Hepatocyte (in vitro differentiated cells): ENCODE results near the gene S100A2. TPM values are rescaled to one million over a fixed set of nuclear protein-coding genes. Genes with fewer than 3 reads are reported as not detected.

ENCODE experiments used
- DNase-seq: peaks from one replicate; pipeline ENCODE4 v3.0.0-alpha.2; 2016; ENCODE audit warnings: low spot score
- H2AFZ ChIP-seq: fragments of 200-600 bp; sonication (generic); 2 replicates; pipeline ENCODE4 v1.6.0; 2016; ENCODE audit warnings: antibody characterized with exemption, mild to moderate bottlenecking
- H3K27ac ChIP-seq: fragments of 200-600 bp; sonication (generic); 2 replicates; pipeline ENCODE4 v1.5.1; 2016; ENCODE audit warnings: mild to moderate bottlenecking
- H3K27me3 ChIP-seq: fragments of 200-600 bp; sonication (generic); 2 replicates; pipeline ENCODE4 v1.6.1; 2016
- H3K36me3 ChIP-seq: fragments of 200-600 bp; sonication (generic); replicated peaks from 2 replicates; pipeline ENCODE4 v1.5.1; 2016; ENCODE audit warnings: low read depth; ENCODE audit not compliant: insufficient read depth
- H3K4me1 ChIP-seq: fragments of 200-600 bp; sonication (generic); 2 replicates; pipeline ENCODE4 v1.5.1; 2016; ENCODE audit warnings: mild to moderate bottlenecking, moderate library complexity; ENCODE audit not compliant: insufficient read depth
- H3K4me2 ChIP-seq: fragments of 200-600 bp; sonication (generic); 2 replicates; pipeline ENCODE4 v1.6.0; 2016
- H3K4me3 ChIP-seq: fragments of 200-600 bp; sonication (generic); 2 replicates; pipeline ENCODE4 v1.5.1; 2016; ENCODE audit warnings: mild to moderate bottlenecking
- H3K79me2 ChIP-seq: fragments of 200-600 bp; sonication (generic); 2 replicates; pipeline ENCODE4 v1.6.0; 2017; ENCODE audit warnings: mild to moderate bottlenecking
- H3K9me2 ChIP-seq: fragments of 200-600 bp; sonication (generic); replicated peaks from 2 replicates; pipeline ENCODE4 v1.6.0; 2017; ENCODE audit warnings: mild to moderate bottlenecking; ENCODE audit not compliant: insufficient read depth
- H3K9me3 ChIP-seq: fragments of 200-600 bp; sonication (generic); 2 replicates; pipeline ENCODE4 v1.5.1; 2016; ENCODE audit warnings: low read depth, mild to moderate bottlenecking
- H4K20me1 ChIP-seq: fragments of 200-600 bp; sonication (generic); 2 replicates; pipeline ENCODE4 v1.6.0; 2016; ENCODE audit warnings: mild to moderate bottlenecking; ENCODE audit not compliant: insufficient read depth, poor library complexity, severe bottlenecking
- EZH2 ChIP-seq: fragments of 200-600 bp; sonication (generic); IDR thresholded peaks from 2 replicates; pipeline ENCODE4 v1.6.1; 2016; ENCODE audit warnings: antibody characterized with exemption, mild to moderate bottlenecking, borderline replicate concordance
- EZH2phosphoT487 ChIP-seq: fragments of 200-600 bp; sonication (generic); IDR thresholded peaks from one replicate; pipeline ENCODE4 v1.6.1; 2018; ENCODE audit warnings: antibody characterized with exemption, mild to moderate bottlenecking, low read depth, moderate library complexity; ENCODE audit not compliant: unreplicated experiment, severe bottlenecking
- WGBS: methylation state at CpG from one replicate; pipeline ENCODE4 v1.1.6; 2016; ENCODE audit warnings: low lambda C conversion rate; ENCODE audit errors: missing lambda C conversion rate; 5-methylcytosine and 5-hydroxymethylcytosine counted together
- polyA plus RNA-seq: library from polyadenylated mRNA; unstranded; fragments of >200 nt; fragmentation: Nextera tagmentation; extraction: Ambion mirVana; gene quantifications from 2 replicates; pipeline ENCODE4 v1.2.1, GENCODE V29; 2016
- total RNA-seq: library from RNA; depleted of rRNA; stranded (reverse); fragments of >200 nt; gene quantifications from 2 replicates; pipeline ENCODE4 v1.2.3, GENCODE V29; 2014
- TF ChIP-seq, protein P1 (sequence below): fragments of 200-600 bp; sonication (generic); IDR thresholded peaks from 2 replicates; pipeline ENCODE4 v1.5.1; 2016; ENCODE audit warnings: antibody characterized with exemption, mild to moderate bottlenecking; ENCODE audit not compliant: poor library complexity

The S100A2 gene
- total and polyA plus RNA-seq, 2 experiments from 2014 or later: 4.2 to 6.9 TPM

- Histone ChIP-seq H3K9me3 (no peaks in the 10 kb centered on the region), H3K36me3 (no peaks in the 10 kb centered on the region), H3K27ac (peak overlapping the region; percentile 93), H3K9me2 (no peaks in the 10 kb centered on the region), H3K4me3 (no peak overlapping the region), H3K27me3 (no peaks in the 10 kb centered on the region), H3K4me1 (peaks cover 37% of the 10 kb centered on the region), H3K79me2 (peaks cover 34% of the 10 kb centered on the region), H4K20me1 (no peaks in the 10 kb centered on the region), H2AFZ (no peak overlapping the region), H3K4me2 (peak overlapping the region; percentile 69)
- TF ChIP-seq EZH2 (no peak), EZH2phosphoT487 (no peak)
- TF ChIP-seq, protein P1, sequence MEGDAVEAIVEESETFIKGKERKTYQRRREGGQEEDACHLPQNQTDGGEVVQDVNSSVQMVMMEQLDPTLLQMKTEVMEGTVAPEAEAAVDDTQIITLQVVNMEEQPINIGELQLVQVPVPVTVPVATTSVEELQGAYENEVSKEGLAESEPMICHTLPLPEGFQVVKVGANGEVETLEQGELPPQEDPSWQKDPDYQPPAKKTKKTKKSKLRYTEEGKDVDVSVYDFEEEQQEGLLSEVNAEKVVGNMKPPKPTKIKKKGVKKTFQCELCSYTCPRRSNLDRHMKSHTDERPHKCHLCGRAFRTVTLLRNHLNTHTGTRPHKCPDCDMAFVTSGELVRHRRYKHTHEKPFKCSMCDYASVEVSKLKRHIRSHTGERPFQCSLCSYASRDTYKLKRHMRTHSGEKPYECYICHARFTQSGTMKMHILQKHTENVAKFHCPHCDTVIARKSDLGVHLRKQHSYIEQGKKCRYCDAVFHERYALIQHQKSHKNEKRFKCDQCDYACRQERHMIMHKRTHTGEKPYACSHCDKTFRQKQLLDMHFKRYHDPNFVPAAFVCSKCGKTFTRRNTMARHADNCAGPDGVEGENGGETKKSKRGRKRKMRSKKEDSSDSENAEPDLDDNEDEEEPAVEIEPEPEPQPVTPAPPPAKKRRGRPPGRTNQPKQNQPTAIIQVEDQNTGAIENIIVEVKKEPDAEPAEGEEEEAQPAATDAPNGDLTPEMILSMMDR: no peak
- no peak for DNase-seq
- 67% methylated on average over 6 of the region's 6 CpGs for WGBS
Measured at GRCh38 chr1:153609585-153609907, 43.9 kb upstream of the S100A2 start.

DNA sequence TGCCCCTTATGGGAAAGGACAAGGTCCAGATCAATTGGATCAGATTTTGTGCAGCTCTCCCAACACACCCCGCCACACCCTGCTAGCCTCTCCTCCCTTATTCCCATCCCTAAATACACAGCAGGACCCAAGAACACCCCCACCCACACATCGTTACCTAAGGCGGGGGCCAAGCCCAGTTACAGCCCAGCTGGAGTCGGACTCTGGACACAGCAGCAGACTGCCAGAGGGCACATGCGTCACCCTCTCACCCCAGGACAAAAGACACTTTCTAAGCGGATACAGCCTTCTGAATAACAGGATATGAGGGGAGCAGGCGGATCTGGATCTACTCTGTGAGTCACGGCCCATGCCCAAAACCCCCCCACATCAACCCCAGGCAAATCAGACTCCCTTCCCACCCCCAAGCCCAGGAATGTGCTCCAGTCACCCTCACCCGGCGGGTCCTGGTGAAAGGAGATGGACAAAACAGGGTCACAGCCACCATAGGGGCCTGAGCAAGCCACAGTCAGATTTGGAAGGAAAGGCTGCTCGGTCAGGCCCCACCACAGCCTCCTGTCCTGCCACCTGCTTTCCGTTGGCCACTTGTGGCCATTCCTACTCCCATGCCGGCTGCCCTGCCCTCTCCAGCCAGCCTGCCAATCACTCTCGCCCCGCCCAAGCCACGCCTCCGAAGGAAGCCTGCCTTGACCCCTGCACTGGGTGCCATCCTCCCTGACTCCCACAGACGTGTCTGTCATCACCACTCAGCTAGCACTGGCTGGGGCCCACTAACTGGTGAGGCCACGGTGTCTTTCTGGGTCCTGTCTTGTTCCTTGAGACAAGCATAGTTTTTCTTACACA is 43.3 kb upstream of the S100A2 start:
- peak; percentile 79 for DNase-seq
- peak overlapping the region; percentile 69 for H3K4me2 ChIP-seq
- TF ChIP-seq EZH2 (no peak), EZH2phosphoT487 (no peak)
- TF ChIP-seq, protein P1: no peak
- no peaks in the 10 kb centered on the region for H4K20me1 ChIP-seq
- H3K27ac ChIP-seq: peak overlapping the region; percentile 93
- H3K4me1 ChIP-seq: peaks cover 34% of the 10 kb centered on the region
- peaks cover 33% of the 10 kb centered on the region for H3K79me2 ChIP-seq
- no peak overlapping the region for H2AFZ ChIP-seq
- WGBS: 44% methylated on average over 19 of the region's 19 CpGs
- H3K36me3 ChIP-seq: no peaks in the 10 kb centered on the region
- H3K27me3 ChIP-seq: no peaks in the 10 kb centered on the region
- H3K9me3 ChIP-seq: no peaks in the 10 kb centered on the region
- no peak overlapping the region for H3K4me3 ChIP-seq
- no peaks in the 10 kb centered on the region for H3K9me2 ChIP-seq

DNA sequence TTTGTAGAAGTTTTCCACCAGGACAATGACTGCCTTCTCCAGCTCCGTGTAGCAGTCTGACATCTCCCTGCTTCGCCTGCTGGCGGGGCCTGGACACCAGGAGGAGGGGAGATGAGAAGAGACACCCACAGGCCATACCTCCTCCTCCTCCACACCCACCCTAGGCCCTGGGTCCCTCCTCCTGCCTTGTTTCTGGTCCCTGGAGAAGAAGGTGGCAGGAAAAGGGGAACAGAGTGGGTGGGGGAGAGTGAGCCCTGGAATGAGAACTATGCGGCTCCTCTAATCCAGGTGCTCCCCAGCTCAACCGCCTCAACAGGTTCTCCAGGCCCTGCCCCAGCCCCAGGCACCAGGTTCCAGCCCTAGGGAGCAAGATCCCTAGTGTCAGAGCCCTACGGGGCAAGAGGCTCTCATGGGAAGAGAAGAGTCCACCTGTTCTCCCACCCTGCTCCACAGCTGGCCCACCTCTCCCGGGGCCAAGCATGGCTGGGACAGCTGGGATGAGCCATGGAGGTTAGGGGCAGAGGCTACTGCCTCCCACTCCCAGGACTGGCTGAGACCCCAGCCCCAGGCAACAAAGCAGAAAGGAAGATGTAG is 42.5 kb upstream of the S100A2 start:
- H3K27me3 ChIP-seq: no peaks in the 10 kb centered on the region
- WGBS: 80% methylated on average over 7 of the region's 7 CpGs
- H3K9me2 ChIP-seq: no peaks in the 10 kb centered on the region
- H3K36me3 ChIP-seq: no peaks in the 10 kb centered on the region
- peaks cover 25% of the 10 kb centered on the region for H3K79me2 ChIP-seq
- peak overlapping the region; percentile 69 for H3K4me2 ChIP-seq
- H4K20me1 ChIP-seq: no peaks in the 10 kb centered on the region
- TF ChIP-seq, protein P1: no peak
- no peak for TF ChIP-seq EZH2
- TF ChIP-seq EZH2phosphoT487: no peak
- H3K27ac ChIP-seq: peak overlapping the region; percentile 93
- H2AFZ ChIP-seq: no peak overlapping the region
- peaks cover 27% of the 10 kb centered on the region for H3K4me1 ChIP-seq
- H3K9me3 ChIP-seq: no peaks in the 10 kb centered on the region
- no peak overlapping the region for H3K4me3 ChIP-seq
- no peak for DNase-seq
